Coronary artery (tissue), 2 donors: ENCODE measurements around the gene UGT1A9.

Experiments used
- DNase-seq: peaks from one replicate; pipeline ENCODE4 v3.0.0-alpha.2; 2017; ENCODE audit warnings: low spot score
- H3K27ac ChIP-seq, 2 donors: fragments of 200-600 bp; sonication (generic); one replicate each; pipeline ENCODE4 v1.5.1; 2016 to 2019
- H3K4me3 ChIP-seq: fragments of 200-600 bp; sonication (generic); 2 replicates; pipeline ENCODE4 v1.5.1; 2016; ENCODE audit warnings: mild to moderate bottlenecking, moderate library complexity
- TF ChIP-seq, protein P1 (sequence below): fragments of 200-600 bp; sonication (generic); IDR thresholded peaks from one replicate; pipeline ENCODE4 v1.5.1; 2019; ENCODE audit warnings: antibody characterized with exemption

UGT1A9 gene

GRCh38 chr2:233754872-233755611 lies 83.3 kb downstream of the UGT1A9 start:
- H3K27ac ChIP-seq, result no peak overlapping the region
- TF ChIP-seq, protein P1, sequence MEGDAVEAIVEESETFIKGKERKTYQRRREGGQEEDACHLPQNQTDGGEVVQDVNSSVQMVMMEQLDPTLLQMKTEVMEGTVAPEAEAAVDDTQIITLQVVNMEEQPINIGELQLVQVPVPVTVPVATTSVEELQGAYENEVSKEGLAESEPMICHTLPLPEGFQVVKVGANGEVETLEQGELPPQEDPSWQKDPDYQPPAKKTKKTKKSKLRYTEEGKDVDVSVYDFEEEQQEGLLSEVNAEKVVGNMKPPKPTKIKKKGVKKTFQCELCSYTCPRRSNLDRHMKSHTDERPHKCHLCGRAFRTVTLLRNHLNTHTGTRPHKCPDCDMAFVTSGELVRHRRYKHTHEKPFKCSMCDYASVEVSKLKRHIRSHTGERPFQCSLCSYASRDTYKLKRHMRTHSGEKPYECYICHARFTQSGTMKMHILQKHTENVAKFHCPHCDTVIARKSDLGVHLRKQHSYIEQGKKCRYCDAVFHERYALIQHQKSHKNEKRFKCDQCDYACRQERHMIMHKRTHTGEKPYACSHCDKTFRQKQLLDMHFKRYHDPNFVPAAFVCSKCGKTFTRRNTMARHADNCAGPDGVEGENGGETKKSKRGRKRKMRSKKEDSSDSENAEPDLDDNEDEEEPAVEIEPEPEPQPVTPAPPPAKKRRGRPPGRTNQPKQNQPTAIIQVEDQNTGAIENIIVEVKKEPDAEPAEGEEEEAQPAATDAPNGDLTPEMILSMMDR, result no peak
- no peak for DNase-seq
- H3K4me3 ChIP-seq, result no peak overlapping the region

DNA sequence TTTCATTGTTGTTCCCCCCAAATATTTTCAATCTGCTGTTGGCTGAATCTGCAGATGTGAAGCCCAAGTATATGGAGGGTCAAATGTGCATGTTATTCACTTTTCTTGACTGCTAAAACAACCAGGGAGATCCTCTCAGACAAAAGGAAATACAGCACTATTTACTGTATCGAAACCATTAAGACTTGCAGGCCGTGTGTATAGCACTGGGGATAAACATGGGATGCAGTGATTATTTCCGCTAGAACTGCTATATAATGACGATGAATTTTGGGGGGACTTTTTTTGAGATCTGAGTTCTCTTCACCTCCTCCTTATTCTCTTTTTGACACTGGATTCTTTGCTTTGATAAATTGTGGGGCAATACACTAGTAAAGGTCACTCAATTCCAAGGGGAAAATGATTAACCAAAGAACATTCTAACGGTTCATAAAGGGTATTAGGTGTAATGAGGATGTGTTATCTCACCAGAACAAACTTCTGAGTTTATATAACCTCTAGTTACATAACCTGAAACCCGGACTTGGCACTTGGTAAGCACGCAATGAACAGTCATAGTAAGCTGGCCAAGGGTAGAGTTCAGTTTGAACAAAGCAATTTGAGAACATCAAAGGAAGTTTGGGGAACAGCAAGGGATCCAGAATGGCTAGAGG lies 84.9 kb downstream of the UGT1A9 start:
- no peak overlapping the region for H3K4me3 ChIP-seq
- DNase-seq, result no peak
- TF ChIP-seq, protein P1, result no peak
- H3K27ac ChIP-seq, result no peak overlapping the region

DNA sequence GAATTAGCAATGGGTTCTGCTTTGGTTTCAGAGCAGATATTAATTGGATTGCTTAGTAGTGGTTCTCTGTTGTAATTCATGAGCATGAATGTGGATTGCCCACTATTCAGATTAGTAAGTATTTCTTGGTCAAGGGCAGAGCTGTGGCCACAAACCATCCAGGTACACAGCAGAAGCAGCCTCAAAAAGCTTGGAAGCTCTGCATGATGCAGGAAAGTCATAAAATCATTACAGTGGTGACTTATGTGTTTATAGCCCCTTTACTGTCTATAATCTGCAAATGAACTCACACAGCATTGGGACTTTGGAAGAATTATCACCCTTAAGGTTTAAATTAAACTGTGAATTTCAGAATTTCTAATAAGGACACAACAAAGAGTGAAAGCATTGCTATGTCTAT lies 86.4 kb downstream of the UGT1A9 start:
- no peak for DNase-seq
- TF ChIP-seq, protein P1, result no peak
- Histone ChIP-seq H3K4me3 (no peak overlapping the region), H3K27ac (no peak overlapping the region)

GRCh38 chr2:233758849-233759248 lies 87.2 kb downstream of the UGT1A9 start:
- TF ChIP-seq, protein P1, result no peak
- H3K4me3 ChIP-seq, result no peak overlapping the region
- no peak overlapping the region for H3K27ac ChIP-seq
- DNase-seq, result no peak

DNA sequence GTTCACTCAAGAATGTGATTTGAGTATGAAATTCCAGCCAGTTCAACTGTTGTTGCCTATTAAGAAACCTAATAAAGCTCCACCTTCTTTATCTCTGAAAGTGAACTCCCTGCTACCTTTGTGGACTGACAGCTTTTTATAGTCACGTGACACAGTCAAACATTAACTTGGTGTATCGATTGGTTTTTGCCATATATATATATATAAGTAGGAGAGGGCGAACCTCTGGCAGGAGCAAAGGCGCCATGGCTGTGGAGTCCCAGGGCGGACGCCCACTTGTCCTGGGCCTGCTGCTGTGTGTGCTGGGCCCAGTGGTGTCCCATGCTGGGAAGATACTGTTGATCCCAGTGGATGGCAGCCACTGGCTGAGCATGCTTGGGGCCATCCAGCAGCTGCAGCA lies 88.3 kb downstream of the UGT1A9 start, which contains the start of gene UGT1A1:
Gene UGT1A1, plus strand, starts transcription at position 228 of the 400 bp plus-strand sequence. Its CDS starts 18 bp downstream, at position 246.
- no peak for DNase-seq
- TF ChIP-seq, protein P1, result no peak
- Histone ChIP-seq H3K4me3 (no peak within 1 kb of the TSS), H3K27ac (no peak within 1 kb of the TSS)

- TF ChIP-seq, protein P1, result no peak
- Histone ChIP-seq H3K27ac (no peak overlapping the region), H3K4me3 (no peak overlapping the region)
- DNase-seq, result no peak
Measured at GRCh38 chr2:233761040-233761769, 89.5 kb downstream of the UGT1A9 start.
